HK-2 (cell line): ENCODE measurements around the gene NEURL1B.
"Not testable (repeated sequence)": the region's sequence is repeated elsewhere in the genome, so short reads cannot be mapped to it uniquely, and the experiment has no call there.

Experiments
- DNase-seq: peaks from one replicate; pipeline ENCODE4 v3.0.0-alpha.2; 2018; ENCODE audit not compliant: unreplicated experiment

Gene NEURL1B

DNA sequence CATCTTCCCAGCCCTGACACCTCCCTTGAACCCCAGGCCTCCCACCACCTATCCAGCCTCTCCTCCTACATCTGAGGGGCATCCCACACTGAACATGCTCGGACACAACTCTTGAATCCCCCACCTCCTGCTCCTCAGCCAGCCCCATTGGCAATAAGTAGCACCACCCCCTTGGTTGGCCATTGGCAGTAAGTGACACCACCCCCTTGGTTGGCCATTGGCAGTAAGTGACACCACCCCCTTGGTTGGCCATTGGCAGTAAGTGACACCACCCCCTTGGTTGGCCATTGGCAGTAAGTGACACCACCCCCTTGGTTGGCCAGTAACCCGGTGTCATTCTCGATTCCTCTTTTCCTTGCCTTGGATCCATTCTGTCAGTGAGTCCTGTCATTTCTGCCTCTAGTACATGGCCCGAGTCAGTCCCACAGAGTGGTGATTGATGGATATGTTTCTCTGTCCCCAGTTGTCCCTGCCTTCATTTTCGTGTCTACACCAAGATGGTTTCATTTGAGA lies 37.4 kb downstream of the NEURL1B start:
- DNase-seq: not testable (repeated sequence)

- DNase-seq: no peak
Measured at GRCh38 chr5:172678902-172679301, 37.8 kb downstream of the NEURL1B start.

DNA sequence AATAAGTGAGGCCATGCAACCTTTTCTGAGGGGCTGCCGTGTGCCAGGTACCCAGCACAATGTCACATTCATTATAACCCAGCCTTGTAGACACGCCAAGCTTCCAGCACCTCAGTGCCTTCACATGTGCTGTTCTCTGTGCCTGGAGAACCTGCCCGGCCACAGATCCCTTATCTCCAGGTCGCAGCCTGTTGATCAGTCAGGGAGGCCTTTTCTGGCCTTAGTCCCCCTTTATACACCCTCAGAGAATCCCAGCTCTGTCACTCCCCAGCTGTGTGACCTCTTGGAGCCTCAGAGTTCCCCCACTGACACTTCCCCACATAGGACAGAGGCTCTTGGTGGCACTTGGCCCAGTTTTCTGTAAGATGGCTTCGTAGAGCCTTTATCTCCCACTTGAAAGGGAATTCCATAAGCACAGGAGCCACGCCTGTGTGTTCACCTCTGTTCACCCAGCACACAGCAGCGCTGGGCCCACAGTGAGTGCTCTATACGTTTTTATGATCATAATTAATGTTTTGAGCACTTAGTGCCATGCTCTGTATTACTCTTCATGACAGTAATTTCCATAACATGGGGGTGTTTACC lies 38.7 kb downstream of the NEURL1B start:
- no peak for DNase-seq

GRCh38 chr5:172680921-172681320 lies 39.9 kb downstream of the NEURL1B start:
- no peak for DNase-seq

DNA sequence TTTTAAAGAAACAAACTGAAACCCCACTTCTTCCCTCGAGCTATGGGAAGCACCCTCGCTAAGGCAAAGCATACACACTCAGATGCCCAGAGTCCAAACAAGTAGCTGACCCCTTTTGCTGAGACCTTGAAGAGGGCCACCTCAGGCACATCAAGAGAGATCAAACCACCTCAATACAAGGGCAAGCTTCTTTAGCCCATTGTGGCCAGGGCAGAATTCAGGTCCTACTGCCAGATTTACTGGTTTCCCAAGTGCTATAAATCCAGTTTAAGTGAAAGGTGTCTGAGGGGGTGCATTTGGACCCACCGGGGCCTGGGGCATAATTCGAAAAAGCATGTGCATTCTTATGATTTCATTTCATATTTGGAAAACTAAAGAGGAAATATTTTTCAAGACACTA lies 40.4 kb downstream of the NEURL1B start:
- DNase-seq: no peak

- DNase-seq: no peak
Measured at GRCh38 chr5:172683264-172683644, 42.2 kb downstream of the NEURL1B start.

DNA sequence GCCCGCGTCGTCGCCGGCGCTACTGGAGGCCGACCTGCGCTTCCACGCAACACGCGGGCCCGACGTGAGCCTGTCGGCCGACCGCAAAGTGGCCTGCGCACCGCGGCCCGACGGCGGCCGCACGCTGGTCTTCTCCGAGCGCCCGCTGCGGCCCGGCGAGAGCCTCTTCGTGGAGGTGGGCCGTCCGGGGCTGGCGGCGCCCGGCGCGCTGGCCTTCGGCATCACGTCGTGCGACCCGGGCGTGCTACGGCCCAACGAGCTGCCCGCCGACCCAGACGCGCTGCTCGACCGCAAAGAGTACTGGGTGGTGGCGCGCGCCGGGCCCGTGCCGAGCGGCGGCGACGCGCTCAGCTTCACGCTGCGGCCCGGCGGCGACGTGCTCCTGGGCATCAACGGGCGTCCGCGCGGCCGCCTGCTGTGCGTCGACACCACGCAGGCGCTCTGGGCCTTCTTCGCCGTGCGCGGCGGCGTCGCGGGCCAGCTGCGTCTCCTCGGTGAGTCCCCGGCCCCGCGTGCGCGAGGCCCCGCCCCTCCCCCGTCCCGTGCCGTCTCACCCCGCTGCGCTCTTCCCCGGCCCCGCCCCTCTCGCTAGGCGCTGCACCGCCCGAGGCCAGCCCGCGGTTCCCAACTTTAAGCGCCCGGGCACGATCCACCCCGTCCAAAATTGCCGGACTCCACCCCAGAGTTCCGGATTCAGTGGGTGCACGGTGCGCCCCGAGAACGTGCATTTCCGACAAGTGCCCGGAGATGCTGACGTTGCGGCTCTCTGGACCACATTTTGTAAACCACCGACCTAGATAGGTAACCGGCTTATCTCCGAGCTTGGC lies 42.8 kb downstream of the NEURL1B start:
- no peak for DNase-seq

GRCh38 chr5:172685091-172685490 lies 44.0 kb downstream of the NEURL1B start:
- DNase-seq: no peak

DNA sequence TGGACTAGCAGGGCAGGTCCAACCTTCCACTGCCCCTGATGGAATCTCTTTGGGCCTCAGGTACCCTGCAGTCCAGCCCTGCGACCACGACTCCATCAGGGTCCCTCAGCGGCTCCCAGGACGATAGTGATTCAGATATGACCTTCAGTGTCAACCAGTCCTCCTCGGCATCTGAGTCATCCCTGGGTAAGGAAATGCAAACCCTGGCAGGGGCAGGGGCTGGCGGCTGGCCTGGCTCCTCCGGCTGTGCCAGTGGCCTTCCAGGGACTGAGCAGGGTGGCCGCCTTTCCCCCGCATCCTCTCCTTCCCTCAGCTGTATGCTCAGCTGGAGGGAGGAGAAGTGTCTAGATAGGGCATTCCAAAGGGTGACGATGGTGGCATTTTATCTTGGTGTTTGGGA lies 45.0 kb downstream of the NEURL1B start:
- no peak for DNase-seq

- no peak for DNase-seq
Measured at GRCh38 chr5:172686539-172687390, 45.7 kb downstream of the NEURL1B start.

DNA sequence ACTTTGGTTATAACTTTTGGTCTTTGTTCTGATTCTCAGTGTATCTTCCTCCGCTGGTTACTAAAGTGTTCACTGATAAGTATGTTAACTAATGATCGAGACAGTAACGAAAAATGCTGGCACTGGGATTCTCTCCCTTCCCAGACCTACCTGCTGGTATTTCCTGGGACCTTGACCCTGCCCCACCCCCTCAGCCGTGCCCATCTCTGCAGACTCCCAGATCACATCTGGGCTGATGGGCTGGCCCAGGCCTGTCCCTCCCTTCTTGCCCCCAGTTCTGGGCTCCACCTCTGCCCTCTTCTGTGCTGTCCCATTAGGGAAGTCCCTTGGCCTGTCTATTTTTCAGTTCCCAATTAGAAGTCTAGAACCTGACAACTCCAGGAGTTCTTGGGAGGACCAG lies 46.9 kb downstream of the NEURL1B start:
- no peak for DNase-seq

DNA sequence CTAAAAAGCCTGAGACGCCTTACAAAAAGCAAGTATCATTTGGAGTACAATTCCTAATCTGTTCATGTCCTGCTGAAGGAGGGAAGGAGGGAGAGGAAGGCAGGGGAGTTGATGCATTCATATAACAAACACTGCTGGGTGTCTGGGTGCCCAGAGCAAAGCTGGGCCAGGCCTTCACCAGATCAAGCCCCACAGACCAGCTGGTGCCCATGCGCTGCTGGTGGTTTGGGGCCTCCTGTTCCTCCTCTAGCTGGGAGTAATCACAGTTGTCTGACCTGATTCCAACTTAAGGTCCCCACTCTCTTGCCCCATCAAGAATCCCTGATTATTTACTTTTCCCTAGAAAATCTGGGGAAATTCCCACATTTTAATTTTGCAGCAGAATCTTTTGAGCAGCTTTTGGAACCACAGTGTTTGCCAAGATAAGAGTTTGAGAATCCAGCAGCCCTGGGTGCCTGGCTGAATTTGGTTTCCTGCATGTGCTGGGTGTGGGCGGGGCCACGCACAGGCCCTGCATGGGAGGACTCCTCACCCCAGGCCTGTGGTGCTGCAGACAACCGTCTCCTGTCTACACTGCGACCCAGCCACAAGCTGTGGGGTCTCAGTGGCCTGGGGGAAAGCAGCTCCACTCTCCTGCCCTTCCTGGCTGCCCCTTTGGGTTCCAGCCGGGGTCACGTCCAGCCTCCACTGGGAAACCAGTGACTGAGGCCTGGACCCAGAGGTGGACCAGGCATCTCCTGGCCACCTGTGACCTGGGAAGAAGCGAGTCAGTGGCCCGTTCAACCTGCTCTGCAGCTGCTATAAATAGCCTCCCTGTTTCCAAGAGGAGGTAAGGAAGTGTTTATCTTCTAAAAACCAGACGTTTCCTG lies 47.5 kb downstream of the NEURL1B start:
- no peak for DNase-seq

GRCh38 chr5:172689218-172689572 lies 48.1 kb downstream of the NEURL1B start:
- no peak for DNase-seq

- no peak for DNase-seq
Measured at GRCh38 chr5:172689801-172690200, 48.7 kb downstream of the NEURL1B start.

GRCh38 chr5:172690258-172691075 lies 49.4 kb downstream of the NEURL1B start:
- DNase-seq: no peak

- DNase-seq: no peak
Measured at GRCh38 chr5:172691886-172692285, 50.8 kb downstream of the NEURL1B start.

DNA sequence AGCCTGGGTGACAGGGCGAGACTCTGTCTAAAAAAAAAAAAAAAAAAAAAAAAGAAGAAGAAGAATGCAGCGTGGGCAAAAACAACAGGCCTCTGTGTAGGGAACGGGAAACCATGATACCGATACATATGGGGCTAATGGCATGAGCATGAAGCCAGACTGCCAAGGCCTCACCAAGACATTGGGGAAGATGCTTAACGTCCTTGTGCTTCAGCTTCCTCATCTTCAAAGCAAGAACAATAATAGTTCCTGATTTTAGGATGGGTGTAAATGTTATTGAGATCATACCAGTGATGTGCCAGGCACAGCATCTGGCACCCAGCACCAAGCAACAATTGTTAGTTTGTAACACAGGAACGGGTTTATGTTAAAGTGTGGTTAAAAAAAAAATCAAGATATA lies 51.4 kb downstream of the NEURL1B start:
- no peak for DNase-seq

- DNase-seq: no peak
Measured at GRCh38 chr5:172692981-172693380, 51.9 kb downstream of the NEURL1B start.

DNA sequence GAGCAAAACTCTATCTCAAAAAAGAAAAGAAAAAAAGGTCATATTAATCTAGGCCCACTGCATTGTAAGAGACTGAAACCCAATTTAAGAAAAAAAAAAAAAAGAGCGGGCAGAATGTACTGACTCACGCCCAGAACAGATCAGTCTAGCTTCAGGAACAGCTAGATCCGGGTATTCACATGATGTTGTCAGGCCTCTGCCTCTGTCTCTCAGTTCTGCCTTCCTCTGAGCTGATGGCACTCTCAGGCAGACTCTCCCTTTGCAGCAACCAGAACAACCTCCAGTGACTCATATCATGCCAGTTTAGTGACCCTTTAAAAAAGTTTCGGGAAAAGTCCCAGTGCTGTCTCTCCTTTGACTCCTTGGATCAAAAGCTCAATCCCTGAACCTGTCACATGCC lies 53.0 kb downstream of the NEURL1B start:
- DNase-seq: no peak

- DNase-seq: no peak
Measured at GRCh38 chr5:172694541-172694940, 53.5 kb downstream of the NEURL1B start.
